HepG2 (cell line): Measurements from ENCODE around the gene HOTAIR. TPM values are rescaled to one million over a fixed set of nuclear protein-coding genes. Genes with fewer than 3 reads are reported as not detected.

Experiments used
- CCDC6 ChIP-seq: sonication (generic); formaldehyde crosslinking; IDR thresholded peaks from 2 replicates; pipeline ENCODE4 v1.8.1; 2022; ENCODE audit warnings: mild to moderate bottlenecking, missing genetic modification reagents, moderate library complexity
- DR1 ChIP-seq: sonication (generic); formaldehyde crosslinking; IDR thresholded peaks from 2 replicates; pipeline ENCODE4 v1.8.0; 2021; ENCODE audit warnings: mild to moderate bottlenecking, missing genetic modification reagents, inconsistent platforms
- E2F1 ChIP-seq: sonication (generic); formaldehyde crosslinking; IDR thresholded peaks from 2 replicates; pipeline ENCODE4 v1.5.0; 2020; ENCODE audit warnings: missing genetic modification reagents
- IKZF5 ChIP-seq: IDR thresholded peaks from 2 replicates; pipeline ENCODE4 v1.6.1; 2018; ENCODE audit warnings: missing genetic modification reagents, mild to moderate bottlenecking, missing compliant biosample characterization
- JUND ChIP-seq: sonication (generic); formaldehyde crosslinking; IDR thresholded peaks from 2 replicates; pipeline ENCODE4 v1.8.0; 2022; ENCODE audit warnings: mild to moderate bottlenecking, missing genetic modification reagents
- MTERF4 ChIP-seq: sonication (generic); formaldehyde crosslinking; IDR thresholded peaks from 2 replicates; pipeline ENCODE4 v1.8.0; 2023; ENCODE audit warnings: mild to moderate bottlenecking, missing genetic modification reagents
- ZBTB1 ChIP-seq: sonication (generic); formaldehyde crosslinking; IDR thresholded peaks from 2 replicates; pipeline ENCODE4 v1.4.0; 2020; ENCODE audit warnings: missing genetic modification reagents, borderline replicate concordance
- ZNF263 ChIP-seq: sonication (generic); formaldehyde crosslinking; IDR thresholded peaks from 2 replicates; pipeline ENCODE4 v1.4.0; 2020; ENCODE audit warnings: missing genetic modification reagents
- ZNF30 ChIP-seq: sonication (generic); formaldehyde crosslinking; IDR thresholded peaks from 2 replicates; pipeline ENCODE4 v1.5.0; 2020; ENCODE audit warnings: mild to moderate bottlenecking, missing genetic modification reagents
- ZNF567 ChIP-seq: sonication (generic); formaldehyde crosslinking; IDR thresholded peaks from 2 replicates; pipeline ENCODE4 v1.8.1; 2023; ENCODE audit warnings: mild to moderate bottlenecking, missing genetic modification reagents, borderline replicate concordance
- ZNF644 ChIP-seq: IDR thresholded peaks from 2 replicates; pipeline ENCODE4 v1.6.1; 2016; ENCODE audit warnings: low read depth
- ZNF773 ChIP-seq: sonication (generic); formaldehyde crosslinking; IDR thresholded peaks from 2 replicates; pipeline ENCODE4 v1.4.0; 2020; ENCODE audit warnings: missing genetic modification reagents, borderline replicate concordance
- ZSCAN31 ChIP-seq: sonication (generic); formaldehyde crosslinking; IDR thresholded peaks from 2 replicates; pipeline ENCODE4 v1.5.0; 2020; ENCODE audit warnings: low read depth, mild to moderate bottlenecking, missing genetic modification reagents
- polyA plus RNA-seq, 8 experiments: library from polyadenylated mRNA; depleted of rRNA in 3 of 8; stranded (reverse) in 7 of 8; unstranded in 1 of 8; fragments of >200 nt; fragmentation: Illumina TruSeq in 4 of 8; extraction: Trizol in 4 of 8; gene quantifications; 2 replicates each; pipeline versions ENCODE4 v1.2.1 to v1.2.3, GENCODE V29; 2011 to 2016; ENCODE audit warnings: low read depth in 4 of 8, missing spikeins in 1 of 8, mixed read lengths in 1 of 8; ENCODE audit not compliant: insufficient read depth in 1 of 8
- total RNA-seq, 5 experiments: library from RNA; depleted of rRNA; stranded (reverse); fragments of >200 nt; fragmentation: Illumina TruSeq; extraction: Trizol; gene quantifications; 2 replicates each; pipeline ENCODE4 v1.2.3, GENCODE V29; 2016; ENCODE audit warnings: low read depth in 1 of 5
- TF ChIP-seq, protein P1 (sequence below): sonication (generic); formaldehyde crosslinking; IDR thresholded peaks from 2 replicates; pipeline ENCODE4; 2020; ENCODE audit warnings: missing genetic modification reagents, mild to moderate bottlenecking, borderline replicate concordance
- TF ChIP-seq, protein P2 (sequence below), 2 experiments: fragments of 450-650 bp in 1 of 2; sonication (generic) in 1 of 2; formaldehyde crosslinking; IDR thresholded peaks; 2 replicates each; pipeline versions ENCODE4 v1.5.0 to v1.8.0; 2020 to 2022; ENCODE audit warnings: mild to moderate bottlenecking in 1 of 2, missing genetic modification reagents in 1 of 2

Gene HOTAIR
- total and polyA plus RNA-seq, 2 of the 13 experiments (the other 11 are each of a cell fraction or from before 2014, with no cell fraction given): not detected

GRCh38 chr12:53994264-53995001 lies 19.7 kb upstream of the HOTAIR start (continued):
- TF ChIP-seq, protein P1, sequence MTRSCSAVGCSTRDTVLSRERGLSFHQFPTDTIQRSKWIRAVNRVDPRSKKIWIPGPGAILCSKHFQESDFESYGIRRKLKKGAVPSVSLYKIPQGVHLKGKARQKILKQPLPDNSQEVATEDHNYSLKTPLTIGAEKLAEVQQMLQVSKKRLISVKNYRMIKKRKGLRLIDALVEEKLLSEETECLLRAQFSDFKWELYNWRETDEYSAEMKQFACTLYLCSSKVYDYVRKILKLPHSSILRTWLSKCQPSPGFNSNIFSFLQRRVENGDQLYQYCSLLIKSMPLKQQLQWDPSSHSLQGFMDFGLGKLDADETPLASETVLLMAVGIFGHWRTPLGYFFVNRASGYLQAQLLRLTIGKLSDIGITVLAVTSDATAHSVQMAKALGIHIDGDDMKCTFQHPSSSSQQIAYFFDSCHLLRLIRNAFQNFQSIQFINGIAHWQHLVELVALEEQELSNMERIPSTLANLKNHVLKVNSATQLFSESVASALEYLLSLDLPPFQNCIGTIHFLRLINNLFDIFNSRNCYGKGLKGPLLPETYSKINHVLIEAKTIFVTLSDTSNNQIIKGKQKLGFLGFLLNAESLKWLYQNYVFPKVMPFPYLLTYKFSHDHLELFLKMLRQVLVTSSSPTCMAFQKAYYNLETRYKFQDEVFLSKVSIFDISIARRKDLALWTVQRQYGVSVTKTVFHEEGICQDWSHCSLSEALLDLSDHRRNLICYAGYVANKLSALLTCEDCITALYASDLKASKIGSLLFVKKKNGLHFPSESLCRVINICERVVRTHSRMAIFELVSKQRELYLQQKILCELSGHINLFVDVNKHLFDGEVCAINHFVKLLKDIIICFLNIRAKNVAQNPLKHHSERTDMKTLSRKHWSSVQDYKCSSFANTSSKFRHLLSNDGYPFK (CRISPR knock-in tag): no peak; the same call in 1 of the 2 replicates
- TF ChIP-seq ZNF644 (no peak), ZSCAN31 (peak; percentile 45; the same call in 1 of the 2 replicates), ZBTB1 (CRISPR knock-in tag) (no peak), ZNF263 (CRISPR knock-in tag) (peak; percentile 38; the same call in 1 of the 2 replicates), DR1 (CRISPR knock-in tag) (no peak), JUND (CRISPR knock-in tag) (no peak), MTERF4 (CRISPR knock-in tag) (no peak), IKZF5 (peak; percentile 28; the same call in 1 of the 2 replicates), ZNF30 (CRISPR knock-in tag) (no peak), CCDC6 (no peak), ZNF773 (no peak), ZNF567 (CRISPR knock-in tag) (no peak), E2F1 (CRISPR knock-in tag) (peak; percentile 54; the same call in 1 of the 2 replicates)
- TF ChIP-seq, protein P2, sequence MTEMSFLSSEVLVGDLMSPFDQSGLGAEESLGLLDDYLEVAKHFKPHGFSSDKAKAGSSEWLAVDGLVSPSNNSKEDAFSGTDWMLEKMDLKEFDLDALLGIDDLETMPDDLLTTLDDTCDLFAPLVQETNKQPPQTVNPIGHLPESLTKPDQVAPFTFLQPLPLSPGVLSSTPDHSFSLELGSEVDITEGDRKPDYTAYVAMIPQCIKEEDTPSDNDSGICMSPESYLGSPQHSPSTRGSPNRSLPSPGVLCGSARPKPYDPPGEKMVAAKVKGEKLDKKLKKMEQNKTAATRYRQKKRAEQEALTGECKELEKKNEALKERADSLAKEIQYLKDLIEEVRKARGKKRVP (CRISPR knock-in tag; IDR thresholded peaks at IDR 0.05): no peak
